ENCODE results near the gene IST1.

Gene IST1

DNA sequence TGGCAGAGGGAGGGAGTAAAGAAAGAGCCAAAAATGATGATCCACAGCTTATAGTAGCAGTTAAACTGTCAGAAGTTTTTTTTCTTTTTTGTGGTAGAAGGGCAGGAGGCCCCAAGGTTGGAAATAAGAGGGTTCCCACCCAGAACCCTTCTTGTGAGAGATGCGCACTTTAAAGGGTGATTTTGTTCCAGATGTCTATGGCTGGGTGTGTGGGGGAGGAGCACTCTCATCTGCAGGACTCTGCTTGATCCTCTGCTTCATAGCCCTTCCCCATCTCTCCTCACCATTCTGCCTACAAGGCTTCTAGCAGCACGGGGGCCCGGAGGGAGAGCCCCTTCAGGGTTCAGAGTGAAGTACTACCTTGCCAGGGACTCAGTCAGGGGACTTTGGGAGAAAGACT lies 43.2 kb upstream of the IST1 start:
- DNase-seq (ENCODE audit: low read depth): no peak
- TF ChIP-seq CTCF (IDR thresholded peaks at IDR 0.05; ENCODE audit: low read depth, low read length, missing control alignments): no peak
- no peak overlapping the region for H3K4me3 ChIP-seq (ENCODE audit: low read depth, low read length)
- in situ Hi-C loops (cut with HindIII; ENCODE audit: low sequenced_read_pairs): no loop called here

- no peak for TF ChIP-seq CTCF (IDR thresholded peaks at IDR 0.05; ENCODE audit: low read depth, low read length, missing control alignments)
- in situ Hi-C loops (cut with HindIII; ENCODE audit: low sequenced_read_pairs): no loop called here
- no peak overlapping the region for H3K4me3 ChIP-seq (ENCODE audit: low read depth, low read length)
- no peak for DNase-seq (ENCODE audit: low read depth)
Observed at GRCh38 chr16:71852561-71852960, 42.8 kb upstream of the IST1 start.

DNA sequence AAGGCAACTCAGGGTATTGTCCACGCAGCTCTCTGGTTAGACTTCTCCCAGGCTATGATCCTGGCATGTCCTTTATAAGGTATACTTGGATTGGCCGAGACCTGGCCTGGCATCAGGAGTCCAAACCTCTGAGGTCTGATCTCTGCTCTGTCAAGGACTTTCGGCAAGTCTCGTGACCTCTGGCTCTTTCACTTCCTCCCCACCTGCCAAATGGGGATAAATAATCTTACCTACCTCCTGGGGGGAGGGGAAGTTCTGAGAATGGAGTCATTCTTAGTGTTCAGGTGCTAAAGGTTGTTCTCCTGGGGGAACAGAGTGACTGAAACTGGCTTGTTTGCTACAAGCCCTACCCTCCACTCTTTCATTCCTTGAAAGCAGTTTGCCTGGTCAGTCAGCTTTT lies 41.9 kb upstream of the IST1 start:
- no peak for TF ChIP-seq CTCF (IDR thresholded peaks at IDR 0.05; ENCODE audit: low read depth, low read length, missing control alignments)
- no peak for DNase-seq (ENCODE audit: low read depth)
- no peak overlapping the region for H3K4me3 ChIP-seq (ENCODE audit: low read depth, low read length)
- in situ Hi-C loops (cut with HindIII; ENCODE audit: low sequenced_read_pairs): no loop called here

- in situ Hi-C loops (cut with HindIII; ENCODE audit: low sequenced_read_pairs): no loop called here
- TF ChIP-seq CTCF (IDR thresholded peaks at IDR 0.05; ENCODE audit: low read depth, low read length, missing control alignments): no peak
Observed at GRCh38 chr16:71854369-71854948, 40.9 kb upstream of the IST1 start.

DNA sequence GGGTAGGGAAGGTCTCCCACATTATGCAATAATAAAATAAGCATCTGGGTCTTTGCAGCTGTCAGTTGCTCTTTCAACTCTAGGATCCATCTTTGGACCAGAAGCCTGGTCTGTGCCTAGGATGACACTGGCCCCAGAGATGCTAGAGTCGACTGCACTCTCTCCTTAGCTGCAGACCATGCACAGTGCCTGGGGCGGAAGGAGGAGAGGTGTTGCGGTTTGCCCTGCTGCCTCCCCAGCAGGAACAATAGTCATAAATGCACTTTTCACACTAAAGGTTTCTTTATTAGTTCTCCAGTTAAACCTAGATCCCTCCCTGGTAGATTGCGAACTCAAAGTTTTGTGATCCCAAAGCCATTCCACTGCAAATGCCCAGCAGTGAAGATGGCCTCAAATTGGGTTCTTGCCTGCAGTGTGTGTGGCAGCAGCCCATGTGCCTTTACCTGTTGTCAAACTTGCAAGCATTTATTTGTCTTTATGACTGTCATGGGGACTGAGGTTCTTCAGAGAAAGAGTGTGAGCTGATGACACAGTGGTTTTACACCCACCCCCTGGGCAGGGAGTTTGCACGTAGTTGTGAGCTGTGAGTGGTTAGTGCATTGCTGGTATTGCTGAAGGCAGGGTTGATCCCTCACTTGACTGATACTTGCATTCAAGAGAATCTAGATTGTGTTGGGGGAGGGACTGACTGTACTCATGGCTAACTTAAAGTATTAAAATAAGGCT lies 39.2 kb upstream of the IST1 start:
- H3K4me3 ChIP-seq (ENCODE audit: low read depth, low read length): no peak overlapping the region
- in situ Hi-C loops (cut with HindIII; ENCODE audit: low sequenced_read_pairs): no loop called here
- TF ChIP-seq CTCF (IDR thresholded peaks at IDR 0.05; ENCODE audit: low read depth, low read length, missing control alignments): no peak
- no peak for DNase-seq (ENCODE audit: low read depth)

More at GRCh38 chr16:71854369-71854948, 40.9 kb upstream of the IST1 start:
- no peak for DNase-seq (ENCODE audit: low read depth)
- no peak overlapping the region for H3K4me3 ChIP-seq (ENCODE audit: low read depth, low read length)

GRCh38 chr16:71859762-71860521 lies 35.4 kb upstream of the IST1 start:
- no peak for TF ChIP-seq CTCF (IDR thresholded peaks at IDR 0.05; ENCODE audit: low read depth, low read length, missing control alignments)
- in situ Hi-C loops (cut with HindIII; ENCODE audit: low sequenced_read_pairs): no loop called here
- no peak overlapping the region for H3K4me3 ChIP-seq (ENCODE audit: low read depth, low read length)
- no peak for DNase-seq (ENCODE audit: low read depth)
